ENCODE results near the gene SFSWAP.

DNA sequence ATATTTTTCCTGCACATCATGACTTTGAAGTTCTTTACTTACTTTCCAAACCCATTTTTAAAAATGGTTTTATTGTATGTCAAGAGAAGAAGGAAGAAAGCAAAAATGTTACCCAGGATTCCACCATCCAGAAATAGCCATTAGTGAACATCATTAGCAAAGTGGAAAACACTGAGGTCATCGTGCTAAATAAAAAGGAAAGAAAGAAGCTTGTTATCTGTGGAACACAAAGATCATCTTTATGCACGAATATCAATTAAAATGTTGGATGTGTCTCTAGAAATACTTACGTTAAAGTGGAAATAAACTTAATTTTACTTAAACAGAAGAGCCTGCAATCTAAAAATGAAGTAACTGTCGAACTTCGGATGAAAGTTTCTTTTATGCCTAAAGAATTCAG is 27.3 kb downstream of the SFSWAP start:
- TF ChIP-seq, protein P1, sequence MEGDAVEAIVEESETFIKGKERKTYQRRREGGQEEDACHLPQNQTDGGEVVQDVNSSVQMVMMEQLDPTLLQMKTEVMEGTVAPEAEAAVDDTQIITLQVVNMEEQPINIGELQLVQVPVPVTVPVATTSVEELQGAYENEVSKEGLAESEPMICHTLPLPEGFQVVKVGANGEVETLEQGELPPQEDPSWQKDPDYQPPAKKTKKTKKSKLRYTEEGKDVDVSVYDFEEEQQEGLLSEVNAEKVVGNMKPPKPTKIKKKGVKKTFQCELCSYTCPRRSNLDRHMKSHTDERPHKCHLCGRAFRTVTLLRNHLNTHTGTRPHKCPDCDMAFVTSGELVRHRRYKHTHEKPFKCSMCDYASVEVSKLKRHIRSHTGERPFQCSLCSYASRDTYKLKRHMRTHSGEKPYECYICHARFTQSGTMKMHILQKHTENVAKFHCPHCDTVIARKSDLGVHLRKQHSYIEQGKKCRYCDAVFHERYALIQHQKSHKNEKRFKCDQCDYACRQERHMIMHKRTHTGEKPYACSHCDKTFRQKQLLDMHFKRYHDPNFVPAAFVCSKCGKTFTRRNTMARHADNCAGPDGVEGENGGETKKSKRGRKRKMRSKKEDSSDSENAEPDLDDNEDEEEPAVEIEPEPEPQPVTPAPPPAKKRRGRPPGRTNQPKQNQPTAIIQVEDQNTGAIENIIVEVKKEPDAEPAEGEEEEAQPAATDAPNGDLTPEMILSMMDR (IDR thresholded peaks at IDR 0.05) = no peak
- TF ChIP-seq POLR2A (IDR thresholded peaks at IDR 0.05) = no peak
